D341Med (cell line): ENCODE data around the gene SLC23A2.

Experiments used
- DNase-seq: peaks from one replicate; pipeline ENCODE4 v3.0.0; 2012; ENCODE audit warnings: low spot score

The SLC23A2 gene

GRCh38 chr20:4844751-4845465 lies 156.4 kb downstream of the SLC23A2 start:
- DNase-seq, result no peak

- DNase-seq, result no peak
Measured at GRCh38 chr20:4844325-4844724, 157.0 kb downstream of the SLC23A2 start.

GRCh38 chr20:4840801-4841200 lies 160.5 kb downstream of the SLC23A2 start:
- no peak for DNase-seq

GRCh38 chr20:4838526-4838925 lies 162.8 kb downstream of the SLC23A2 start:
- DNase-seq, result no peak

- DNase-seq, result no peak
Measured at GRCh38 chr20:4837760-4838159, 163.6 kb downstream of the SLC23A2 start.

- no peak for DNase-seq
Measured at GRCh38 chr20:4836935-4837334, 164.4 kb downstream of the SLC23A2 start.

- DNase-seq, result no peak
Measured at GRCh38 chr20:4836473-4836872, 164.8 kb downstream of the SLC23A2 start.

GRCh38 chr20:4835244-4836177 lies 165.8 kb downstream of the SLC23A2 start:
- DNase-seq, result no peak

GRCh38 chr20:4833074-4833728 lies 168.1 kb downstream of the SLC23A2 start:
- DNase-seq, result no peak

GRCh38 chr20:4832469-4832868 lies 168.8 kb downstream of the SLC23A2 start:
- DNase-seq, result no peak

- no peak for DNase-seq
Measured at GRCh38 chr20:4830696-4831095, 170.6 kb downstream of the SLC23A2 start.

GRCh38 chr20:4830259-4830658 lies 171.1 kb downstream of the SLC23A2 start:
- DNase-seq, result no peak

GRCh38 chr20:4829514-4830215 lies 171.6 kb downstream of the SLC23A2 start:
- no peak for DNase-seq

- DNase-seq, result no peak
Measured at GRCh38 chr20:4828830-4829513, 172.3 kb downstream of the SLC23A2 start.

GRCh38 chr20:4821590-4821989 lies 179.7 kb downstream of the SLC23A2 start:
- peak; percentile 12 for DNase-seq

GRCh38 chr20:4820806-4821518 lies 180.3 kb downstream of the SLC23A2 start:
- peak; percentile 50 for DNase-seq

- no peak for DNase-seq
Measured at GRCh38 chr20:4819901-4820300, 181.4 kb downstream of the SLC23A2 start.

- no peak for DNase-seq
Measured at GRCh38 chr20:4817230-4817671, 184.1 kb downstream of the SLC23A2 start.

- no peak for DNase-seq
Measured at GRCh38 chr20:4815628-4816027, 185.7 kb downstream of the SLC23A2 start.

GRCh38 chr20:4814696-4815252 lies 186.5 kb downstream of the SLC23A2 start:
- DNase-seq, result no peak
